ENCODE data around the gene MITF. TPM values are rescaled to one million over a fixed set of nuclear protein-coding genes. Genes with fewer than 3 reads are reported as not detected.
A peak's percentile ranks its signal among the peaks of the same experiment; 100 is the strongest.

Gene MITF
- total RNA-seq (57.3 and 99.9 TPM in 2 replicates), polyA plus RNA-seq (73.2 and 102 TPM in 2 replicates)

DNA sequence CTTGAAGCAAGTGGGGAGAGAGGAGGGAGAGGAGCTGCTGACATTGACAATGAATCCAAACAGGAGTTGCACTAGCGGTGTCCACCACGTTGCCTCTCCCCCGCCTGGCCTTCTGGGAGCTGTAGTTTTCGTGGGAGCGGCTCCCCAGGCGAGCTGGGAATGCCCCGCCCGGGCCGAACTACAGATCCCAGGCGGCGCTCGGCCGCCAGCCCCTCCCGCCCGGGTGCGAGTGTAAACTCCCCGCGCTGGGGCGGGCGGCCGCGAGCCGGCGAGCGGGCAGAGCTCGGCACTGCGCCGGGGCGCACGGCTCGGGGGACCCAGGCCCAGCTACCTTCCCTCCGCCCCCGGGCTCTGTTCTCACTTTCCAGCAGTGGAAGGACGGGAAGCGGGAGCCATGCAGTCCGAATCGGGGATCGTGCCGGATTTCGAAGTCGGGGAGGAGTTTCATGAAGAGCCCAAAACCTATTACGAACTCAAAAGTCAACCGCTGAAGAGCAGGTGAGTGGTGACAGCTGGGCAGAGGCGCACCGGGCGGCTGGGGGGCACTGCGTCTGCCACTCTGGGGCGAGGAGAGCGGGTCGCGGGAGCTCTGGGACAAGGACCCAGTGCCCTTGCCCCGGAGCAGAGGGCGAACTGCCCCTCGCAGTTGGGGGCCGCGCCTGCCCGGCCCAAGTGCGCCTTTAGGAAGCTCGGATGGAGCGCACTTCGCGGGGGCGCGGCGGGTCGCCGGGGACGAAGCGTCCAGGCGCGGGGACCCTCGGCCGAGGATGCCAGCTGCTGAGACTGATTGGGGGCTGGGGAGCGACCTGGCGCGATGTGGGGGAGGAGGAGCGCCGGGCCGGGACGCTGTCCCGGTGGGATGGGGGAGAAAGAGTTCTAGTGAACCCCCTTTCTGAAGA lies at the start of gene MITF:
MITF (plus strand) TSS at position 261 of the 899 bp plus-strand sequence; CDS start at position 395, 134 bp downstream.
- peaks cover 30% of the 10 kb centered on the region for H3K4me1 ChIP-seq (ENCODE audit: low read depth)
- H3K27ac ChIP-seq, result peak within 1 kb of the TSS; percentile 96
- peak within 1 kb of the TSS; percentile 95 for H3K4me3 ChIP-seq
- H3K36me3 ChIP-seq, result no peaks in the 10 kb centered on the region
- H3K9me3 ChIP-seq (ENCODE audit: low read depth), result no peaks in the 10 kb centered on the region
- DNase-seq (ENCODE audit: low read depth in 1 of 2, low spot score in 1 of 2), result peak; percentile 92 to 98
- TF ChIP-seq, protein P1, sequence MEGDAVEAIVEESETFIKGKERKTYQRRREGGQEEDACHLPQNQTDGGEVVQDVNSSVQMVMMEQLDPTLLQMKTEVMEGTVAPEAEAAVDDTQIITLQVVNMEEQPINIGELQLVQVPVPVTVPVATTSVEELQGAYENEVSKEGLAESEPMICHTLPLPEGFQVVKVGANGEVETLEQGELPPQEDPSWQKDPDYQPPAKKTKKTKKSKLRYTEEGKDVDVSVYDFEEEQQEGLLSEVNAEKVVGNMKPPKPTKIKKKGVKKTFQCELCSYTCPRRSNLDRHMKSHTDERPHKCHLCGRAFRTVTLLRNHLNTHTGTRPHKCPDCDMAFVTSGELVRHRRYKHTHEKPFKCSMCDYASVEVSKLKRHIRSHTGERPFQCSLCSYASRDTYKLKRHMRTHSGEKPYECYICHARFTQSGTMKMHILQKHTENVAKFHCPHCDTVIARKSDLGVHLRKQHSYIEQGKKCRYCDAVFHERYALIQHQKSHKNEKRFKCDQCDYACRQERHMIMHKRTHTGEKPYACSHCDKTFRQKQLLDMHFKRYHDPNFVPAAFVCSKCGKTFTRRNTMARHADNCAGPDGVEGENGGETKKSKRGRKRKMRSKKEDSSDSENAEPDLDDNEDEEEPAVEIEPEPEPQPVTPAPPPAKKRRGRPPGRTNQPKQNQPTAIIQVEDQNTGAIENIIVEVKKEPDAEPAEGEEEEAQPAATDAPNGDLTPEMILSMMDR (IDR thresholded peaks at IDR 0.05; ENCODE audit: low read depth, low read length), result no peak
- peaks cover under 1% of the 10 kb centered on the region for H3K27me3 ChIP-seq

DNA sequence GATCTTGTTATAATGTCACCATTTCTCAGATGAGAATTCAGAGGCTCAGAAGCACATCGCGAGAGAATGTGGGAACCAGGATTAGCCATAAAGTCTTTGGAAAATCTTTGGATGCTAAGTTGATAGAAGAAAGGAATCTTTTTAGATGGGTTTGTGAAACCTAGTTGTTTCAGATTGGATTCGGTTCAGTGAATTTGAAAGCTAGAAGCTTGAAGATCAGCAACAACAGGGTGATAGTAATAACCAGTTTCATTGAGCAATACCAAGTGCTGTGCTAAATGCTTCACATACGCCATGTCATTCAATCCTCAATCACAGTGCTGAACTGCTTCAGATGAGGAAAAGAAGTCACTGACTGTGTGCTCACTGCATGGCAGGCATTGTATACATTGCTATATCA lies 47.4 kb upstream of the MITF start:
- DNase-seq (ENCODE audit: low read depth in 1 of 2, low spot score in 1 of 2), result no peak
- Histone ChIP-seq H3K4me1 (ENCODE audit: low read depth) (peaks cover 5% of the 10 kb centered on the region), H3K9me3 (ENCODE audit: low read depth) (no peaks in the 10 kb centered on the region), H3K27ac (no peak overlapping the region), H3K27me3 (no peaks in the 10 kb centered on the region), H3K36me3 (no peaks in the 10 kb centered on the region), H3K4me3 (no peak overlapping the region)
- TF ChIP-seq, protein P1 (IDR thresholded peaks at IDR 0.05; ENCODE audit: low read depth, low read length), result no peak

DNA sequence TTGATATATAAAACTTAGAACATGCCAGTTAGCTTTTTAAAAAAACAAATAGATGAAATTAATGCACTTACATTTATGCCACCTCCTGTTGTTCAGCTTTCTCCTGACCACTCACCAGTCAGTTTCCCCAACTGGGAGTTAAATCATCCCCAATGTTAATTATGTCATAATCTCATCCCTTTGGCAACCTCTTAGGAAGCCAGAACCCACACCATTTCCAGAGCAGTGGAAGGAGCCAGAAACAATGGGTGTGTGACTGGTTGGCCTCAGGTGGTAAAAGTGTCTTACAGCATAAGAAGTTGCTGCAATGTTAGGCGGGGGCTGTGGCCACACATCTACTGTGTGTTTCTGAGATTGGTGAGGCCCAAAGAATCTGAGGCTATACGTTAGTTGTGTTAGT lies 46.5 kb upstream of the MITF start:
- no peaks in the 10 kb centered on the region for H3K36me3 ChIP-seq
- peaks cover 5% of the 10 kb centered on the region for H3K4me1 ChIP-seq (ENCODE audit: low read depth)
- H3K27me3 ChIP-seq, result no peaks in the 10 kb centered on the region
- DNase-seq (ENCODE audit: low read depth in 1 of 2, low spot score in 1 of 2), result no peak
- no peak overlapping the region for H3K4me3 ChIP-seq
- TF ChIP-seq, protein P1 (IDR thresholded peaks at IDR 0.05; ENCODE audit: low read depth, low read length), result no peak
- no peaks in the 10 kb centered on the region for H3K9me3 ChIP-seq (ENCODE audit: low read depth)
- no peak overlapping the region for H3K27ac ChIP-seq

DNA sequence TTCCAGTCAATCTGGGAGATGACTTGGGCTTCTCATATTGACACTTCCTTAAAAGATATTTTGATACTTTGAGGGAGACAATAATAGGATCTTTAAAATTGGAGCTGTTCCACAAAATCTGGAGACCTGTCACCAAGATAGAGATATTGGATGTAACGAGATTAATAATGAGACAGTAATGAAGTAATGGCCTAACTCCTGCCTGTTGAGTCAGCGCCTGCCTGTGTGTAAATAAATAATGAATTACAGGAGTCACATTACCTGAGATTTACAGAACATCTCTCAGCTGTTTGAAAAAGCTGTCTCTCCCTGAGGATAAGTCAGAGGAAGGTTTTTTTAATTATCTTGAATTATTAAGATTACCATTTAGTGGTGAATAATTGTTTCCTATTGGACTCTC lies 43.8 kb upstream of the MITF start:
- TF ChIP-seq, protein P1 (IDR thresholded peaks at IDR 0.05; ENCODE audit: low read depth, low read length), result no peak

DNA sequence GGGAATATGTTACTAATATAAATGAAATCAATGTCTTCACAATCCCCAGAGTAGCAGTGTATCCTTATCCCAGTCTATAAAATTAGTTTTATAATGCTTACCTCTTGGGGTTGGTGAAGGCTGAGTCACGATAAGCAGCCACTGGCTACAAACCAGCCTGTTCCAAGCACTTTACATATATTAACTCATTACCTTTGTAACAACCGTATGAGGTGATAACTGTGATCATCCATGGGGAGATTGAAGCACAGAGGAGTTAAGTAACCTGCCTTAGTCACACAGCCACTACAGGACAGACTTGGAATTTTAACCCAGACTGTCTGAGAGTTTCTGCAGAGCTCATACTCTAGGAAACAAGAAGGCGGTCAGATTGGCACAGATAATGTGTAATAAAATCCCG lies 43.3 kb upstream of the MITF start:
- H3K27me3 ChIP-seq, result no peaks in the 10 kb centered on the region
- H3K27ac ChIP-seq, result no peak overlapping the region
- TF ChIP-seq, protein P1 (IDR thresholded peaks at IDR 0.05; ENCODE audit: low read depth, low read length), result no peak
- DNase-seq (ENCODE audit: low read depth in 1 of 2, low spot score in 1 of 2), result no peak
- H3K4me1 ChIP-seq (ENCODE audit: low read depth), result peaks cover 5% of the 10 kb centered on the region
- H3K36me3 ChIP-seq, result no peaks in the 10 kb centered on the region
- H3K4me3 ChIP-seq, result no peak overlapping the region
- no peaks in the 10 kb centered on the region for H3K9me3 ChIP-seq (ENCODE audit: low read depth)

More for the DNA sequence above, 43.8 kb upstream of the MITF start:
- Histone ChIP-seq H3K4me1 (ENCODE audit: low read depth) (peaks cover 5% of the 10 kb centered on the region), H3K9me3 (ENCODE audit: low read depth) (no peaks in the 10 kb centered on the region), H3K27me3 (no peaks in the 10 kb centered on the region), H3K4me3 (no peak overlapping the region), H3K27ac (no peak overlapping the region), H3K36me3 (no peaks in the 10 kb centered on the region)
- DNase-seq (ENCODE audit: low read depth in 1 of 2, low spot score in 1 of 2), result no peak

All from cardiac muscle cell (in vitro differentiated cells and primary cell).